HCT116 (cell line): ENCODE measurements around the gene AMER2. TPM values are rescaled to one million over a fixed set of nuclear protein-coding genes. Genes with fewer than 3 reads are reported as not detected.

Source experiments
- ATAC-seq: fragments of 200-7000 bp; cut with Tn5 transposase; 2 replicates; pipeline ENCODE4 v1.9.1; 2020; ENCODE audit warnings: mild to moderate bottlenecking, moderate library complexity
- BruUV-seq: library from RNA; stranded (reverse); fragments of 400-500 nt; replicated peaks from 2 replicates; lab custom pipeline; 2021; lab: Mats Ljungman, UMichigan
- CTCF ChIA-PET: fragments of 300-600 bp; sonication (Branson Sonifier 250); formaldehyde crosslinking; loops from one replicate; lab custom pipeline; 2021; ENCODE audit warnings: antibody characterized with exemption; lab: Charles Lee
- POLR2A ChIA-PET: fragments of 300-600, 350-600 bp; sonication (Branson Sonifier 250); formaldehyde crosslinking; loops from one replicate; lab custom pipeline; 2021; ENCODE audit warnings: antibody characterized with exemption; lab: Charles Lee
- RAD21 ChIA-PET, 2 experiments: fragments of 300-600 bp; sonication (Branson Sonifier 250); formaldehyde crosslinking; loops; one replicate each; lab custom pipeline; 2023; ENCODE audit warnings: low total read pairs in 2 of 2; ENCODE audit not compliant: uncharacterized antibody in 2 of 2, unreplicated experiment in 2 of 2, low non-redundant PET in 1 of 2; lab: Charles Lee
- DNase-seq: peaks from one replicate; pipeline ENCODE4 v3.0.0-alpha.2; 2010; ENCODE audit warnings: low read depth, low spot score
- H2AFZ ChIP-seq: fragments of 200-600 bp; shearing (Covaris generic), sonication (generic); 2 replicates; pipeline ENCODE4 v1.6.1; 2017; ENCODE audit warnings: low read depth, mixed run types, mixed read lengths, antibody characterized with exemption, low read length; ENCODE audit not compliant: poor library complexity, severe bottlenecking
- H3K27ac ChIP-seq: 2 replicates; pipeline ENCODE4 v1.5.1; 2012; ENCODE audit warnings: low read depth, low read length
- H3K27me3 ChIP-seq: fragments of 200-600 bp; sonication (generic); 2 replicates; pipeline ENCODE4 v1.6.1; 2016; ENCODE audit warnings: mixed run types, low read length, mixed read lengths; ENCODE audit not compliant: insufficient read depth
- H3K36me3 ChIP-seq, 2 experiments: fragments of 200-500 bp in 1 of 2; fragments of 200-600 bp in 1 of 2; sonication (Bioruptor generic) in 1 of 2; sonication (generic) in 1 of 2; 2 replicates each; pipeline versions ENCODE4 v1.5.1 to v1.6.1; 2014 to 2016; ENCODE audit warnings: low read length in 2 of 2, inconsistent platforms in 1 of 2, mixed read lengths in 1 of 2, mixed run types in 1 of 2; ENCODE audit not compliant: insufficient read depth in 2 of 2, control insufficient read depth in 1 of 2
- H3K4me1 ChIP-seq, 2 experiments: fragments of 200-600 bp in 1 of 2; sonication (generic) in 1 of 2; 2 replicates each; pipeline versions ENCODE4 v1.5.1 to v1.6.1; 2012 to 2017; ENCODE audit warnings: low read length in 2 of 2, inconsistent platforms in 1 of 2, mild to moderate bottlenecking in 1 of 2, mixed read lengths in 1 of 2, mixed run types in 1 of 2, moderate library complexity in 1 of 2; ENCODE audit not compliant: insufficient read depth in 2 of 2, control insufficient read depth in 1 of 2
- H3K4me2 ChIP-seq: fragments of 200-600 bp; sonication (generic); 2 replicates; pipeline ENCODE4 v1.6.1; 2017; ENCODE audit warnings: mixed run types, low read length, mixed read lengths
- H3K4me3 ChIP-seq, 2 experiments: fragments of 200-600 bp in 1 of 2; sonication (generic) in 1 of 2; replicated peaks in 1 of 2; 2 replicates each; pipeline ENCODE4 v1.5.1; 2011 to 2016; ENCODE audit warnings: low read length in 2 of 2, control low read depth in 1 of 2, low read depth in 1 of 2, mild to moderate bottlenecking in 1 of 2, mixed read lengths in 1 of 2, mixed run types in 1 of 2
- H3K79me2 ChIP-seq: fragments of 200-600 bp; sonication (generic); 2 replicates; pipeline ENCODE4 v1.6.1; 2017; ENCODE audit warnings: mild to moderate bottlenecking, mixed run types, low read length, moderate library complexity, mixed read lengths; ENCODE audit not compliant: insufficient read depth
- H3K9ac ChIP-seq: fragments of 200-600 bp; sonication (generic); 2 replicates; pipeline ENCODE4 v1.6.1; 2016; ENCODE audit warnings: low read length, mixed read lengths
- H3K9me2 ChIP-seq: fragments of 200-600 bp; sonication (generic), shearing (Covaris generic); 2 replicates; pipeline ENCODE4 v1.6.1; 2017; ENCODE audit warnings: mixed run types, mild to moderate bottlenecking, moderate library complexity; ENCODE audit not compliant: insufficient read depth
- H3K9me3 ChIP-seq, 2 experiments: fragments of 200-500 bp in 1 of 2; fragments of 200-600 bp in 1 of 2; sonication (Bioruptor generic) in 1 of 2; sonication (generic) in 1 of 2; 2 replicates each; pipeline ENCODE4 v1.6.1; 2014 to 2017; ENCODE audit warnings: low read length in 2 of 2, mixed read lengths in 2 of 2, inconsistent platforms in 1 of 2, low read depth in 1 of 2, mild to moderate bottlenecking in 1 of 2, mixed run types in 1 of 2, moderate library complexity in 1 of 2; ENCODE audit not compliant: control insufficient read depth in 1 of 2, insufficient read depth in 1 of 2
- H4K20me1 ChIP-seq: fragments of 200-600 bp; sonication (generic), shearing (Covaris generic); 2 replicates; pipeline ENCODE4 v1.6.1; 2017; ENCODE audit warnings: mixed run types, mild to moderate bottlenecking, moderate library complexity; ENCODE audit not compliant: insufficient read depth
- EGR1 ChIP-seq: IDR thresholded peaks from 2 replicates; pipeline ENCODE4 v1.6.1; 2012; ENCODE audit warnings: low read depth
- ELF1 ChIP-seq: IDR thresholded peaks from 2 replicates; pipeline ENCODE4 v1.6.1; 2012; ENCODE audit warnings: low read depth, borderline replicate concordance
- EZH2phosphoT487 ChIP-seq: fragments of 200-600 bp; IDR thresholded peaks from 2 replicates; pipeline ENCODE4 v1.6.1; 2018; ENCODE audit warnings: antibody characterized with exemption, borderline replicate concordance
- FOSL1 ChIP-seq: IDR thresholded peaks from 2 replicates; pipeline ENCODE4 v1.6.1; 2012; ENCODE audit warnings: low read depth
- MAX ChIP-seq: IDR thresholded peaks from 2 replicates; pipeline ENCODE4 v1.6.1; 2012
- RAD21 ChIP-seq: IDR thresholded peaks from 2 replicates; pipeline ENCODE4 v1.6.1; 2012; ENCODE audit warnings: low read depth, mild to moderate bottlenecking
- REST ChIP-seq: IDR thresholded peaks from 2 replicates; pipeline ENCODE4 v1.6.1; 2012; ENCODE audit warnings: low read depth
- SIN3A ChIP-seq: IDR thresholded peaks from 2 replicates; pipeline ENCODE4 v1.6.1; 2012; ENCODE audit warnings: low read depth
- TCF7L2 ChIP-seq: IDR thresholded peaks from 2 replicates; pipeline ENCODE4 v1.7.0; 2011; ENCODE audit warnings: borderline replicate concordance, inconsistent platforms; ENCODE audit not compliant: insufficient read depth, insufficient read length; ENCODE audit errors: extremely low read depth
- intact Hi-C: fragments of 100-400 bp; cut with micrococcal nuclease; formaldehyde crosslinking; loops from 2 replicates; pipeline ENCODE4 v1.10.0; 2022
- total RNA-seq: library from RNA; stranded (reverse); gene quantifications from one replicate; pipeline ENCODE4 v1.2.1, GENCODE V29; 2021; ENCODE audit not compliant: unreplicated experiment

AMER2 gene
- total RNA-seq, 1 experiment from 2014 or later: not detected

GRCh38 chr13:25143706-25144105 lies 28.4 kb downstream of the AMER2 start:
- ChIA-PET RAD21 (no interaction called here), POLR2A (no interaction called here), CTCF (no interaction called here)
- Histone ChIP-seq H3K27me3 (no peaks in the 10 kb centered on the region), H3K4me3 (no peak overlapping the region), H3K27ac (no peak overlapping the region), H3K4me1 (no peaks in the 10 kb centered on the region), H3K9me2 (no peaks in the 10 kb centered on the region), H3K9ac (no peak overlapping the region), H3K9me3 (no peaks in the 10 kb centered on the region), H2AFZ (no peak overlapping the region), H4K20me1 (no peaks in the 10 kb centered on the region), H3K36me3 (no peaks in the 10 kb centered on the region), H3K79me2 (no peaks in the 10 kb centered on the region), H3K4me2 (no peak overlapping the region)
- DNase-seq (no peak), ATAC-seq (no peak)
- intact Hi-C loops: no loop called here
- TF ChIP-seq RAD21: no peak
- no peak for TF ChIP-seq REST
- no peak for TF ChIP-seq FOSL1
- TF ChIP-seq EGR1: no peak
- no peak for TF ChIP-seq ELF1
- TF ChIP-seq TCF7L2: no peak
- no peak for TF ChIP-seq SIN3A
- TF ChIP-seq MAX: no peak
- no peak for TF ChIP-seq EZH2phosphoT487
- BruUV-seq: no TSS peak
